IPS-18a (cell line): ENCODE results near the gene STAB2.

Source experiments
- H3K27ac ChIP-seq: one replicate; pipeline ENCODE4 v1.5.1; 2013; ENCODE audit warnings: low read length
- H3K27me3 ChIP-seq: one replicate; pipeline ENCODE4 v1.6.1; 2013; ENCODE audit warnings: mild to moderate bottlenecking, low read length; ENCODE audit not compliant: control insufficient read depth, insufficient read depth
- H3K36me3 ChIP-seq: one replicate; pipeline ENCODE4 v1.6.1; 2013; ENCODE audit warnings: low read depth, low read length; ENCODE audit not compliant: control insufficient read depth
- H3K4me1 ChIP-seq: one replicate; pipeline ENCODE4 v1.6.1; 2013; ENCODE audit warnings: low read depth, low read length; ENCODE audit not compliant: control insufficient read depth
- H3K4me3 ChIP-seq: one replicate; pipeline ENCODE4 v1.5.1; 2013; ENCODE audit warnings: low read length
- H3K9ac ChIP-seq: one replicate; pipeline ENCODE4 v1.6.1; 2013; ENCODE audit warnings: mild to moderate bottlenecking, low read length, moderate library complexity
- H3K9me3 ChIP-seq: one replicate; pipeline ENCODE4 v1.6.1; 2013; ENCODE audit warnings: low read depth, low read length; ENCODE audit not compliant: control insufficient read depth

The STAB2 gene

DNA sequence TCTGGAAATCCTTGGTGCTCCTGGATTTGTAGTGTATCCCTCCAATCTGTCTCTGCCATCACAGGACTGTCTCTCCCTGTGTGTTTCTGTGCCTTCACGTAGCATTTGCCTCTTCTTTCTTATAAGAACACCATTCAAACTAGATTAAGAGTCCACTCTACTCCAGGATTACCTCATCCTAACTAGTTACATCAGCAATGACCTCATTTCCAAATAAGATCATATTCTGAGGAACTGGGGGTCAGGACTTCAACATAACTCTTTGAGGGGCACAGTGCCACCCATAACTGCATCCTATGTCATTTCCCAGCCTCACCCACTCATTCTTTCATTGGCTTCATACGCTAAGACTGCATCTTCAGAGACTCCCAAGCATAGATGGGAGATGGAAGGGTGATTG lies 147.8 kb downstream of the STAB2 start:
- Histone ChIP-seq H3K4me1 (no peaks in the 10 kb centered on the region), H3K9ac (no peak overlapping the region), H3K27me3 (no peaks in the 10 kb centered on the region), H3K9me3 (no peaks in the 10 kb centered on the region), H3K4me3 (no peak overlapping the region), H3K27ac (no peak overlapping the region), H3K36me3 (no peaks in the 10 kb centered on the region)

DNA sequence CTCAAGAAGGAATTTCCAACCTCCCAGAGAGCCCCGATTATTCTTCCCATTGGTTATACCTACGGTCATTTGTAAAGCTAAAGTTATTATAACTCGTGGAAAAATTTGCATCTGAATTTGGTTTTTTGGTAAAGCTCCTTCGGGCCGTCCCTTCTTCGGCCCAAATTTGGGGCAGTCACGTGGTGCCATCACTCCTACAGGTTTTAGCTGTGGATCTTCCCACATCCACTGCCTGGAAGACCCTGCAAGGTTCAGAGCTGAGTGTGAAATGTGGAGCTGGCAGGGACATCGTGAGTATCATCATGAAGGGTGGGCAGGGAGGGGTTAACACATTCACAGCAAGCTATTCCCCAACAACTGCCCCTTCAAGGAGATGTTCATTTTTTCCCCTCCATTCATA lies 148.2 kb downstream of the STAB2 start:
- H3K36me3 ChIP-seq, result no peaks in the 10 kb centered on the region
- H3K9me3 ChIP-seq, result no peaks in the 10 kb centered on the region

DNA sequence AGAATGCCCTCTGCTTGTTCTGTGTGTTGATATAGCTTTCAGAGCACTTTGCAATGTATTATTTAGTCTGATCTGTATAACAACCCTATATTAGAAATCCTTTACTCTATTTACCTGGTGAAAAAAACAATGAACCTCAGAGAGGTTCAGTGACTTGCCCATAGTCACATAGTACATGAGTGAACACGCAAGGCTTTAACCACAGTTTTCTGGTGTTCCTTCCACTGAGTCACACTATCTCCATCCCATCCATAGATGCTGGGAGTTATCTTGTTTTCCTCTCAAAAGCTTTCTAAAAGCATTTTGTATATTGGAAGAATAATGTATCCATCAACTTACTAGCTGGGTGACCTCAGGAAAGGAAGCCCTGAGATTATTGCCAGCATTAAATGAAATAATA lies 149.5 kb downstream of the STAB2 start:
- Histone ChIP-seq H3K4me1 (no peaks in the 10 kb centered on the region), H3K36me3 (no peaks in the 10 kb centered on the region), H3K9me3 (no peaks in the 10 kb centered on the region), H3K4me3 (no peak overlapping the region), H3K27me3 (no peaks in the 10 kb centered on the region), H3K9ac (no peak overlapping the region), H3K27ac (no peak overlapping the region)

More for the DNA sequence above, 148.2 kb downstream of the STAB2 start:
- H3K4me1 ChIP-seq, result no peaks in the 10 kb centered on the region
- no peaks in the 10 kb centered on the region for H3K27me3 ChIP-seq
- H3K4me3 ChIP-seq, result no peak overlapping the region
- no peak overlapping the region for H3K27ac ChIP-seq
- no peak overlapping the region for H3K9ac ChIP-seq

DNA sequence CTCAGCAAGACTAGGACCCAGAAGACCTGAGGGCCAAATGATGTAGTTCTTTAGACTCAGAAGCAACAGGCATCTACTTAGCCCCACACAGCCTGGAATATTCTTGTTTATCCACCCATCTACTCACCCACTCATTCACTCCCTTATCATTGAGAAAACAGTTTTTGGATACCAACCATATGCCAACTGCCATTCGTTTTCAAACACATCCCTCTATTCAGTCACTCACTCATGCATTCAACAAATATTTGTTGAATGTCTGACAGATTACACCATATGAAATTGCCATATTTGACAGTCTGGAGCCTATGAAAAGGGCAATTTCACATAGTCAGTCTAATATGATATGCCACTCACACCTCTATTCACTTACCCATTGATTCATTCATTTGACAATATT lies 150.8 kb downstream of the STAB2 start:
- Histone ChIP-seq H3K27me3 (no peaks in the 10 kb centered on the region), H3K4me1 (no peaks in the 10 kb centered on the region), H3K9me3 (no peaks in the 10 kb centered on the region), H3K36me3 (no peaks in the 10 kb centered on the region), H3K27ac (no peak overlapping the region), H3K9ac (no peak overlapping the region), H3K4me3 (no peak overlapping the region)

DNA sequence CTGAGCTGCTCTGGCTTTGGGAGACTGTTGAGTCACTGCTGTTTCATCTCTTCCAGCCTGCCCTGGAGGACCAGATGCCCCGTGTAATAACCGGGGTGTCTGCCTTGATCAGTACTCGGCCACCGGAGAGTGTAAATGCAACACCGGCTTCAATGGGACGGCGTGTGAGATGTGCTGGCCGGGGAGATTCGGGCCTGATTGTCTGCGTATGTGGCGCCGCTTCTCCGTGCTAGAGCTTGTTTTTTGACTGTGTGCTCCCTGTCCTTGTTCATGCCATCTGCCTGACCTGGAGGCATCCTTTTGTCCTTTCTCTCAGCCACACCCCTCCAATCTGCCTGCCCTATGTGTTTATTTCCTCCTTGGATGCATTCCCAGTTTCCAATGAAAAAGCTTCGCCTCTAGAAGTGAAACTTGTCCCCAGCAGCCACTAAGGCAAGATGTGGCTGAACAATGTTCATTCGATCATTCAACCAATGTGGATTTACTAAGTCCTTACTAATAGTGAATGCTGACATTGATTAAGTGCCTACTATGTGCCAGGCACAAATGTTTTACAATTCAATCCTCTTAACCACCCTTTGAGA lies 155.4 kb downstream of the STAB2 start:
- Histone ChIP-seq H3K36me3 (no peaks in the 10 kb centered on the region), H3K27me3 (no peaks in the 10 kb centered on the region), H3K9me3 (no peaks in the 10 kb centered on the region), H3K27ac (no peak overlapping the region), H3K4me3 (no peak overlapping the region), H3K9ac (no peak overlapping the region), H3K4me1 (no peaks in the 10 kb centered on the region)

DNA sequence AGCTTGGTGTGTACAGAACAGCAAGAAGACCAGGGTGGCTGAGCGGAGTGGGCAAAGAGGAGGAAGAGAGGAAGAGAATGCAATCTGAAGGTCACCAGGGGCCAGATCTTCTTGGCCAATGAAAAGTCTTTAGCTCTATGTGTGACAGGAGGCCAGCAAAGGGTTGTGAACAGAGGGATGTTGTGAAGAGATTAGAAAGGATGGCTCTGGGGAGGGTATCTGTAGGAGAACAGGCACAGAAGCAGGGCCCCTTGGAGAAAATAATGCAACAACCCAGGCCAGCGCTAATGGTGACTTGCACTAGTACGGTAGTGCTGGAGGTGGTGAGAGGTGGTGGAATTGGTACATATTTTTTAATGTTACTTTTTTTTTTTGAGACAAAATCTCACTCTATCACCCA lies 156.7 kb downstream of the STAB2 start:
- H3K36me3 ChIP-seq, result no peaks in the 10 kb centered on the region
- H3K9me3 ChIP-seq, result no peaks in the 10 kb centered on the region
- H3K27me3 ChIP-seq, result no peaks in the 10 kb centered on the region
- H3K9ac ChIP-seq, result no peak overlapping the region
- no peak overlapping the region for H3K4me3 ChIP-seq
- H3K27ac ChIP-seq, result no peak overlapping the region
- H3K4me1 ChIP-seq, result no peaks in the 10 kb centered on the region

DNA sequence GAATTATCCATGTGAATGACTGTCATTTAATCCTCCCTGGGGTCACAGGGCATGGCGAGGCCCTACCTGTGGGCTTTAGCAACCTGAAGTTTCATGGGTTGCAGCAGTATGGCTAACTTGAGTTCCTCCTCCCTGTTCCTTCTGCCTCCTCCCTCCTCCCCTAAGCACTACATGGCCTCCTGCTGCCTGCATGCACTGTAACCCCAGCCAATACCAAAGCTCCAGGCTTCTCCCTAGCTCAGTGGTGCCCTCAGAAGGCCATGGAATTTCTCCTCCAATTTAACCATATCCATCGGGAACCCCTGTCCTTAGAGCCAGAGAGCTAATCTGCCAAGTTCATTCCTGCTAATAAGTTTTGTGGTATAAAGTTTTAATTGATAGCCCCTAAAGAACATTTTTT lies 158.9 kb downstream of the STAB2 start:
- Histone ChIP-seq H3K9me3 (no peaks in the 10 kb centered on the region), H3K36me3 (no peaks in the 10 kb centered on the region), H3K4me3 (no peak overlapping the region), H3K27me3 (no peaks in the 10 kb centered on the region), H3K4me1 (no peaks in the 10 kb centered on the region), H3K27ac (no peak overlapping the region), H3K9ac (no peak overlapping the region)

DNA sequence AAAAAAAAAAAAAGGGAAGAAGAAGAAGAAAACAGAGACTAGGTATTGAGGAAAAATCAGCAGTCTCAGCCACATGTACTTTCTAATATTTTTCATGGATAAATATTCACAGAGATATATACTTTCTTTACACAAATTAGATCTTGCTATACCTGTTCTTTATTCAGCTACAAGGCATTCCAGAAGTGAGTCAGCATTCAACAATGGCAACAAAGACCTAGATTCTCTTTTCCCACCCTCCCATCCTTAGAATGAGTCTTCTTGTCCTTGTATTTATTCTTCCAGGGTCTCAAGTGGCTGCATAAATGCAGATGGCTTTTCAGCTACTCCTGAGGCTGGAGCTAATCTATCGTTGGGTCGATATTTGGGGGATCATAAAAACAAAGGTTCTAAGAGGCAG lies 160.9 kb downstream of the STAB2 start:
- Histone ChIP-seq H3K9me3 (no peaks in the 10 kb centered on the region), H3K9ac (no peak overlapping the region), H3K27ac (no peak overlapping the region), H3K4me3 (no peak overlapping the region), H3K4me1 (no peaks in the 10 kb centered on the region), H3K27me3 (no peaks in the 10 kb centered on the region), H3K36me3 (no peaks in the 10 kb centered on the region)

DNA sequence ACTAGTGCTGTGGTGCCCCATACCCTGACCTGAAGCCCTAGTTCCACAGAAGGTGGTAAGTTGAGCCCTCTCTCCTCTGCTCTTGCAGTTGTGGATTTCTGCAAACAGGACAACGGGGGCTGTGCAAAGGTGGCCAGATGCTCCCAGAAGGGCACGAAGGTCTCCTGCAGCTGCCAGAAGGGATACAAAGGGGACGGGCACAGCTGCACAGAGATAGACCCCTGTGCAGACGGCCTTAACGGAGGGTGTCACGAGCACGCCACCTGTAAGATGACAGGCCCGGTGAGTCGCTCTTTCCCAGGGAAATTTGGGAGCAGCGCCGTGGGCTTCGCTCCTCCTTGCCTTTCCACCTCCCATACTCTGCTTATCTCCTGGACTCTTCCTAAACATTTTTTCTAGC lies 161.8 kb downstream of the STAB2 start:
- H3K27me3 ChIP-seq, result no peaks in the 10 kb centered on the region
- H3K4me1 ChIP-seq, result no peaks in the 10 kb centered on the region
- no peaks in the 10 kb centered on the region for H3K36me3 ChIP-seq
- H3K9ac ChIP-seq, result no peak overlapping the region
- H3K4me3 ChIP-seq, result no peak overlapping the region
- H3K27ac ChIP-seq, result no peak overlapping the region
- no peaks in the 10 kb centered on the region for H3K9me3 ChIP-seq

DNA sequence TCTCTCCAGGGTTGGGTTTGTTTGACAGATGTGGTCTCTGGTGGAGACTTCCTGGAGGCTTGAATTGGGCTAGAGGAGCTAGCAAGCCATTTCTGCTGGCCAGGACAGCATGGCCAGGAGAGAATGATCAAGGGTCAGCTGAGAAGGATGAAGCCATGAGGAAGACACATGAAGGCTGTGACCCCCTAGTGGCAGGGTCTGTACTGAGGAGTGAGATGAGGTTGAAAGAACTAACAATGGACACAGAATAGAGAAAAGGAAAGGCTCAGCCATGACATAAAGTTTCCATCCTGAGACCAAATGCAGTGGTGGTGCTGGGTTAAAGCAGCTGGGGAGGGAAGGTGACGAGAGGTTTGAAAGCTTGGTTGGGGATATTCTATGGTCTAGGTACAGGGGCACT lies 164.1 kb downstream of the STAB2 start:
- Histone ChIP-seq H3K9me3 (no peaks in the 10 kb centered on the region), H3K4me1 (no peaks in the 10 kb centered on the region), H3K9ac (no peak overlapping the region), H3K27me3 (no peaks in the 10 kb centered on the region), H3K36me3 (no peaks in the 10 kb centered on the region), H3K27ac (no peak overlapping the region), H3K4me3 (no peak overlapping the region)

DNA sequence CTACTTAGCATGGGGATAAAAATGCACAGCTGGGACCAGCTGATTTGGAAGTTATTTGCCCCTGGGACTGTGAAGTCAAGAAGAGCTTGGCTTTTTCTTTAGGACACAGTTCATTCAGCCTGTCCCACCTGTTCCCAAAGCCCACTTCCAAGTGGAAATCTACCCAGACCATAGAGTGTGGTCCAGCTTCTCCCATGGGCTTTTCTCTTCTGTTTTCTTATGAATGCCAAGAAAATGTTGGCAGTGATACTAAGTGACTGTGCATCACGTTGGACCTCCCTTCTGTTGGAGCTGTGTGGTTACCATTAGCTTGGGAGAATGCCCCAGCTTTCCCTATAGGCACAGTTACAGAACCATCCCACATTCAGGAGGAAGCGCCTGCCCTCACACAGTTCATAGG lies 164.5 kb downstream of the STAB2 start:
- Histone ChIP-seq H3K4me1 (no peaks in the 10 kb centered on the region), H3K27me3 (no peaks in the 10 kb centered on the region), H3K9ac (no peak overlapping the region), H3K36me3 (no peaks in the 10 kb centered on the region), H3K4me3 (no peak overlapping the region), H3K9me3 (no peaks in the 10 kb centered on the region), H3K27ac (no peak overlapping the region)

DNA sequence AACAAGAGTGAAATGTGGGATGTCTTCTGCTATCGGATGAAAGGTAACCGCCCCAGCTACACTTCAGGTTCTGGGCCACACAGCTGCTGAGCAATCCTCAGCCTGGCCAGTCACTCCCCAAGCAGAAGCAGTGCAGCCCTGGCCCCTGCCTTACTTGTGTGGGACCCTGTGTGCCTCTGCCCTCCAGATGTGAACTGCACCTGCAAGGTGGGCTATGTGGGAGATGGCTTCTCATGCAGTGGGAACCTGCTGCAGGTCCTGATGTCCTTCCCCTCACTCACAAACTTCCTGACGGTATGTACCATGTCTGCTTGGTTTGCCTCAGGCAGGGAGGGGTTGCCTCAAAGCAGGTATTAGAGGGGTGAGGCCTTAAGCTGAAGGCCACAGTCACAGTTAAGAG lies 168.4 kb downstream of the STAB2 start:
- no peaks in the 10 kb centered on the region for H3K27me3 ChIP-seq
- no peaks in the 10 kb centered on the region for H3K4me1 ChIP-seq
- H3K9me3 ChIP-seq, result no peaks in the 10 kb centered on the region
- no peak overlapping the region for H3K9ac ChIP-seq
- no peak overlapping the region for H3K27ac ChIP-seq
- H3K4me3 ChIP-seq, result no peak overlapping the region
- H3K36me3 ChIP-seq, result no peaks in the 10 kb centered on the region
